Measurements from ENCODE around the gene ENOX1. TPM values are rescaled to one million over a fixed set of nuclear protein-coding genes. Genes with fewer than 3 reads are reported as not detected.
"Not testable (repeated sequence)": the region's sequence is repeated elsewhere in the genome, so short reads cannot be mapped to it uniquely, and the experiment has no call there.

ENOX1 gene
- total RNA-seq, 4 donors from 2014 or later = 2.2 to 8.9 (median 6.2) TPM

- DNase-seq (ENCODE audit: low spot score) = no peak
- TF ChIP-seq CTCF (IDR thresholded peaks at IDR 0.05) = no peak
- no peak for ATAC-seq (ENCODE audit: low FRiP score)
These were observed 595.2 kb downstream of the ENOX1 start for GRCh38 chr13:43191546-43191945.

GRCh38 chr13:43185226-43185625 is 601.5 kb downstream of the ENOX1 start:
- DNase-seq (ENCODE audit: low spot score) = no peak
- no peak for ATAC-seq (ENCODE audit: low FRiP score)
- TF ChIP-seq CTCF (IDR thresholded peaks at IDR 0.05) = no peak

- ATAC-seq (ENCODE audit: low FRiP score) (no peak), DNase-seq (ENCODE audit: low spot score) (no peak)
- TF ChIP-seq CTCF (IDR thresholded peaks at IDR 0.05) = no peak
These were observed 605.9 kb downstream of the ENOX1 start for GRCh38 chr13:43180837-43181236.

- no peak for TF ChIP-seq CTCF (IDR thresholded peaks at IDR 0.05)
- ATAC-seq (ENCODE audit: low FRiP score) = no peak
- no peak for DNase-seq (ENCODE audit: low spot score)
These were observed 606.6 kb downstream of the ENOX1 start for GRCh38 chr13:43180036-43180660.

- ATAC-seq (ENCODE audit: low FRiP score) = no peak
- DNase-seq (ENCODE audit: low spot score) = no peak
- TF ChIP-seq CTCF (IDR thresholded peaks at IDR 0.05) = no peak
These were observed 615.3 kb downstream of the ENOX1 start for GRCh38 chr13:43171489-43171888.

GRCh38 chr13:43170506-43170905 is 616.3 kb downstream of the ENOX1 start:
- DNase-seq (ENCODE audit: low spot score) = no peak
- ATAC-seq (ENCODE audit: low FRiP score) = no peak
- TF ChIP-seq CTCF (IDR thresholded peaks at IDR 0.05) = no peak

- ATAC-seq (ENCODE audit: low FRiP score); DNase-seq (ENCODE audit: low spot score): not testable (repeated sequence)
These were observed 618.3 kb downstream of the ENOX1 start for GRCh38 chr13:43168434-43168833.

Measured in omental fat pad (tissue), 4 donors.